Cardiac fibroblast (primary cell): Measurements from ENCODE around the gene PTGER2.

ENCODE experiments used
- DNase-seq, 2 donors: peaks; one replicate each; pipeline versions ENCODE4 v3.0.0 to v3.0.0-alpha.2; 2010; ENCODE audit warnings: low read depth in 2 of 2
- H3K4me3 ChIP-seq, 2 donors: replicated peaks in 1 of 2; 1 replicate in 1 of 2; 2 replicates in 1 of 2; pipeline ENCODE4 v1.5.1; 2011; ENCODE audit warnings: low read depth in 2 of 2, low read length in 2 of 2, mild to moderate bottlenecking in 2 of 2, moderate library complexity in 1 of 2
- CTCF ChIP-seq: IDR thresholded peaks from one replicate; pipeline ENCODE4 v1.5.1; 2011; ENCODE audit warnings: low read depth, mild to moderate bottlenecking, low read length, inconsistent platforms

Gene PTGER2

GRCh38 chr14:52314595-52315354, 663 bp downstream of the PTGER2 start:
- H3K4me3 ChIP-seq: peak overlapping the region; percentile 70 to 73
- no peak for TF ChIP-seq CTCF
- DNase-seq: peak in 1 of 2 donors; percentile 33

GRCh38 chr14:52315355-52315718, 1.2 kb downstream of the PTGER2 start:
- no peak for TF ChIP-seq CTCF
- peak in 1 of 2 donors; percentile 35 for DNase-seq
- H3K4me3 ChIP-seq: peak overlapping the region; percentile 70 to 73

GRCh38 chr14:52318062-52318461, 4.0 kb downstream of the PTGER2 start:
- no peak overlapping the region for H3K4me3 ChIP-seq
- no peak for TF ChIP-seq CTCF
- DNase-seq: no peak

GRCh38 chr14:52318826-52319645, 4.9 kb downstream of the PTGER2 start:
- no peak for TF ChIP-seq CTCF
- no peak for DNase-seq
- H3K4me3 ChIP-seq: no peak overlapping the region

- H3K4me3 ChIP-seq: no peak overlapping the region
- DNase-seq: no peak
- no peak for TF ChIP-seq CTCF
These were observed 5.8 kb downstream of the PTGER2 start for GRCh38 chr14:52319919-52320318.

GRCh38 chr14:52325126-52325525, 11.0 kb downstream of the PTGER2 start:
- no peak overlapping the region for H3K4me3 ChIP-seq
- DNase-seq: no peak
- no peak for TF ChIP-seq CTCF
